ENCODE measurements around the gene SLC26A9.

- TF ChIP-seq CTCF (IDR thresholded peaks at IDR 0.05): no peak
- no peak for TF ChIP-seq POLR2A (IDR thresholded peaks at IDR 0.05)
Measured at GRCh38 chr1:205986861-205987260, 43.6 kb upstream of the SLC26A9 start.
